ENCODE results near the gene VNN1.
"Not testable (repeated sequence)": the region's sequence is repeated elsewhere in the genome, so short reads cannot be mapped to it uniquely, and the experiment has no call there.

VNN1 gene

DNA sequence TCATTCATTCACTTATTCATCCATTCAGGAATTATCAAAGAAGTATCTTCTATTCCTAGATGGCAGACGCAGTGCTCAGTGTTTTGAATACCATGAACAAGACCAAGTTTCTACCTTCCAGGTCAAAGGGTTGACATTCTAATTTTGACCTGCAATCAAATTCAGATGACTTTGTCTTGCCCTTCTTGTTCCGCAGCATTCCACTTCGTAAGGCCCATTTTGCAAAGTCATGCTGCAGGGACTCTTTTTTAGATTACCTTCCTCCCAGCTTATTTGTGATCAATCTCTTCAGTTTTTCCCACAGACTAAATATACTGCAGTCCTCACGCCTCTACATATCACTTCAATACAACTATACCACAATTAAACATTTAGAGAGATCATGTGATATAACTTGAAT is 47.7 kb downstream of the VNN1 start:
- no peak for DNase-seq

- DNase-seq, result no peak
These were observed 49.4 kb downstream of the VNN1 start for GRCh38 chr6:132664309-132665034.

- no peak for DNase-seq
These were observed 50.2 kb downstream of the VNN1 start for GRCh38 chr6:132663661-132664060.

DNA sequence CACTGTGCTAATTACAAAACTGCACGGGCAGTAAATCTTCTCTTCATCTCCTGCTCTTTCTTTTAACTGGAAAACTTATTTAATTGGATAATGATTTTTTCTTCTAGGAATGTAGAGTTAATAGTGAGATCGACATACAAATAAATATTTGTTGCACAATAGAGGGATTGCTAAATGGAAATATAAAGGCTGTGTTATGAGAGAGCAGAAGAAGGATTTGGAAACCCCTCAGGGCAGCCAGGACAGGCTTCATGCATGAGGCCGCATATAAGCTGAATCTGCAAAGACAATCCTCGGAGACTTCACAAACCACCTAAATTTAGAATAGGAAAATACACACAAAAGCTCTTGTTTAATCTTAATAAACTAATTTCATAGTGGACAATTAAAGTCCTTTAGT is 51.9 kb downstream of the VNN1 start:
- DNase-seq, result no peak

DNA sequence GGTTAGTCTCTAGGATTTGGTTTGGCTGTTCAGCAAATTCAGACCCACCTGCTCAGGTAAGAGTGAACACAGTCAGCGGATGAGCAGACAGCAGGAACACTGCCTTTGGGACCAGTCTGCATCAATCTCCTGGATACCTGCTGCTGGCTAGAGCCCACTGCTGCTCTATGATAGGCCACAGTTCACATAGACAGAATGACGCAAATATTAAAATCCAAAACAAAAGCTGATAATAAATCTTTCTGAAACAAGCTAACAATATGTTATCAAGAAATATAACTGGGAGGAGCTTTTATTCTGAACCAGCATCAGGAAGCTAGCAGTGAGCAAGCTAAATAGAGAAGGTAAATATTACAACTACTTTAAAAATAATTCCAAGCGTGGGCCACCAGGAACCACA is 54.8 kb downstream of the VNN1 start, which contains the start of gene TAAR1:
TSS of gene TAAR1 (minus strand) at position 101 of the 400 bp plus-strand sequence. CDS start 13,179 bp downstream, outside the sequence.
- no peak for DNase-seq

GRCh38 chr6:132651062-132651461 is 62.8 kb downstream of the VNN1 start:
- no peak for DNase-seq

GRCh38 chr6:132650429-132650828 is 63.4 kb downstream of the VNN1 start:
- no peak for DNase-seq

GRCh38 chr6:132648828-132649227 is 65.0 kb downstream of the VNN1 start:
- no peak for DNase-seq

- peak; percentile 2 for DNase-seq
These were observed 65.5 kb downstream of the VNN1 start for GRCh38 chr6:132648356-132648755.

DNA sequence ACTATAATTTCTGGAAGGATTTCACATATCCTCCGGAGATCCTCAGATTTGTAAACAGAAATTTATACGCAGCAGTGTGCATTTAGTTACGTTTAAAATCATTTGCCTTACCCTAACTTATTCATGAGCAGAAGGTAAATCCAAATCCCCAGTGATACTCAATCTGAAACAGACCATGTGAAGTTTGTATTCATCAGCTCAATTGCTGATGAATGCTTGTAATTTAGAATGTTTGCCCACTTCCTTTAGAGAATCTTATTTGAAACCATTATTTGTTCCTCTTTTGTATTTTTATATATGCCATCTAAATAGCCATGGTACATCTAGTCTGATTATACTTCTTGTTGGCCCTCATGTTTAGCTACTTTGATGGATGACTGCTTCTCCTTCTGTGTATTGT is 70.3 kb downstream of the VNN1 start:
- DNase-seq, result no peak

DNA sequence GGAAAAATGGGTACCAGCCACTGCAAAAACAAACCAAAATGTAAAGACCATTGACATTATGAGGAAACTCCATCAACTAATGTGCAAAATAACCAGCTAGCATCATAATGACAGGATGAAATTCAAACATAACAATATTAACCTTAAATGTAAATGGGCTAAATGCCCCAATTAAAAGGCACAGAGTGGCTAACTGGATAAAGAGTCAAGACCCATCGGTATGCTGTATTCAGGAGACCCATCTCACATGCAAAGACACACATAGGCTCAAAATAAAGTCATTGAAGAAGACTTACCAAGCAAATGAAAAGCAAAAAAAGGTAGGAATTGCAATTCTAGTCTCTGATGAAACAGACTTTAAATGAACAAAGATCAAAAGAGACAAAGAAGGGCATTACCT is 76.7 kb downstream of the VNN1 start:
- not testable (repeated sequence) for DNase-seq

- DNase-seq, result not testable (repeated sequence)
These were observed 77.9 kb downstream of the VNN1 start for GRCh38 chr6:132635906-132636305.

GRCh38 chr6:132635288-132635687 is 78.6 kb downstream of the VNN1 start:
- DNase-seq, result not testable (repeated sequence)

GRCh38 chr6:132634796-132635195 is 79.1 kb downstream of the VNN1 start:
- no peak for DNase-seq

GRCh38 chr6:132633362-132633761 is 80.5 kb downstream of the VNN1 start:
- DNase-seq, result no peak
